VCaP (cell line): ENCODE data around the gene HORMAD2.
"Not testable (repeated sequence)": the region's sequence is repeated elsewhere in the genome, so short reads cannot be mapped to it uniquely, and the experiment has no call there.

ENCODE experiments used
- H3K27ac ChIP-seq: fragments of 450-650 bp; 2 replicates; pipeline ENCODE4 v1.5.1; 2017
- CTCF ChIP-seq: fragments of 450-650 bp; conservative IDR thresholded peaks from 2 replicates; pipeline ENCODE4 v1.5.1; 2017; ENCODE audit warnings: mild to moderate bottlenecking, moderate library complexity

HORMAD2 gene

GRCh38 chr22:30212363-30212995 is 132.2 kb downstream of the HORMAD2 start:
- no peak for TF ChIP-seq CTCF
- H3K27ac ChIP-seq, result no peak overlapping the region; the same call in 1 of the 2 replicates

- no peak overlapping the region; the same call in 1 of the 2 replicates for H3K27ac ChIP-seq
- no peak for TF ChIP-seq CTCF
Measured at GRCh38 chr22:30212996-30213441, 132.8 kb downstream of the HORMAD2 start.

GRCh38 chr22:30214703-30215407 is 134.6 kb downstream of the HORMAD2 start:
- TF ChIP-seq CTCF, result no peak
- H3K27ac ChIP-seq, result no peak overlapping the region

GRCh38 chr22:30216272-30216671 is 136.0 kb downstream of the HORMAD2 start:
- H3K27ac ChIP-seq, result not testable (repeated sequence)

DNA sequence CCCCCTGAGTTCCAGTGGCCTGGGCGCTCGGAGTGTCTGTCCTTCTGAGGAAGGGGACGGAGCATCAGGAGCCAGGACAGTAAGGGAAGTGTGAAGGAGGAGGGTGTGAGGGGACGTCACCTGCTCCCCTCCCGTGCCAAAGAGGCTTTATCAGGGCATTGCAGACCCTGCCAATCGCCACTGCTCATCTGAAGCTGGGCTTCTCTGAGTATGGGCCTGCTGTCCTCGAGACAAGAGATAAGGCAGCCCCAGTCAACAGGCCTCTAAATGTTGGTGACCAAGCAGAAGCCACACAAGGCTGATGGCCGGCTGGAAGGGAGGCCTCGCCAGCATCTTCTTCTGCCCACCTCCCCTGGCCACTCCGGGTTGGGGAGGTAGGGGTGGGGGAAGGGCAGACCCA is 136.4 kb downstream of the HORMAD2 start:
- no peak overlapping the region for H3K27ac ChIP-seq
- no peak for TF ChIP-seq CTCF

DNA sequence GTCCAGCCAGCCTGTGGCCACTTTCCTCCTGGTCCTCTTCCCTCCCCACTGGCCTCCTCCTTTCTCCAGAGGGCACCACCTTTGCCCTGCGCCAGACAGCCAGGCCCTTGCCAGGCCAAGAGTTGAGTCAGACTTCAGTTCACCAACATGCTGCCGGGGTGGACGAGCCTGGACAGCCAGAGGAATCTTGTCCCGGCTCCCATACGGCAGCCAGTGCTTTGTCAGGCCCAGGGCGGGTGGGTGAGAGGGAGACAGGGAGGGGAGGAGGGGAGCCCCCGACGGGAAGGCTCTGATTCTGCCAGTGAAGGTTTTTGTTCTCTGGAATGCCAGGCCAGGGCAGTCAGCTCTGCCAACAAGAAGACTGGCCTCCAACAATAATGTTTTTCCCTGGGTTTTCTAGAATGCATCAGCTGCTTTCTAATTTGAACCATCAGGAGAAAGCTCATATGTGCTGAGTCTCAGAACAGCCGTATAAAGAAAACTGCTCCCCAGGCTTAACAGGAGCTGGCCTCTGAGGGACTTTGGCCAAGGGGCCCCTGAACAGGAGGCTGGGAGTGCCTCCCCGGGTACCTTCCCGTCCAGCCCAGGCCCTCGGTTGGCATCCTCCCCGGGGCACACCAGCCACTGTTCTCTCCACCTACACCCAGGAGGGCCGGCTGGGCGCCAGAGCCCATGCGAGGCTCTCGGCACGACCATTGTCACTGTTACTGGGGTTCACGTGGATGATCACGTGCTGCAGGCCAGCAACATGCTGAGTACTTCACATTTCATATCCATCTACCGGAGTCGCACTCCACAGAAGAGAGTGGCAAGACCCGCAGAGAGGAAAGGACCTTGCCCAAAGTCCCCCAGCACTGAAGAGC is 137.7 kb downstream of the HORMAD2 start:
- no peak overlapping the region for H3K27ac ChIP-seq
- no peak for TF ChIP-seq CTCF

GRCh38 chr22:30219049-30219654 is 138.9 kb downstream of the HORMAD2 start:
- H3K27ac ChIP-seq, result no peak overlapping the region
- TF ChIP-seq CTCF, result no peak
